Left kidney (tissue), 2 donors: Measurements from ENCODE around the gene MRPS6. TPM values are rescaled to one million over a fixed set of nuclear protein-coding genes. Genes with fewer than 3 reads are reported as not detected.

Experiments used
- DNase-seq: peaks from one replicate; pipeline ENCODE4 v3.0.0-alpha.2; 2013
- polyA plus RNA-seq: library from polyadenylated mRNA; unstranded; fragments of 120-200 nt; gene quantifications from one replicate; pipeline ENCODE4 v1.2.1, GENCODE V29; 2013; ENCODE audit not compliant: insufficient read length

The MRPS6 gene
- polyA plus RNA-seq, 1 donor = 126 TPM

DNA sequence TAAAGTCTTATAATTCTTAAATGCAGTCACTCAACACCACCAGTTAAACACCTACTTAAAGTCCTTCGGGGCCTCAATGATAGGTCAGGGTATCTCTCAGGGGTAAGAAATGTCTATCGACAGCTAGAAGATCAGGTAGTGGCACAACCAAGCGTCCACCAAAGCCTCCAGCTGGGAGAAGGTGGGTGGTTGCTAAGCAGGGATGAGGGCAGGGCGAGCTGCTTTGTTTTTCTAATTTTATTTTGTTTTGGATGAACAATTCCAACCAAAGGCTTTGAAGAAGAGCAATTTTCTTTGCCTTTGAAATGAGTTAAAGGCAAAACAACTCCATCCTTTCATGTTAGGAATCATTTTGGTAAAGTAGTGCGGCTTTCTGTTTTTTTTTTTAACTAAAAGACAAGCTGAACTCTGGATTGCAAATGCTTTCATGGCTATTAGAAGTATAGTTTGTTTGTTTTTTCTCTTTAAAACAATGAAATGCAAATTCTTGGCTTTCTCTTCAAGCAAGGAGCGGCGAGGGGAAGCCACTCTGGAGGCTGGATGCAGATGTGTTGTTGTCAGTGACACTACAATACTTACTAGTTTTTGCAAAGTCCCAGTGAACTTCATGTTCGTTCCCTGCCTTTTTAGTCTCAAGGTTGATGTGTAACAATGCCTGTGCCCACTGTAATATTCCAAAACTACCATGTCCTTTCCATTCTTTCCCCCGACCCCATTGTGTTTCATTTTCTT is 106.0 kb downstream of the MRPS6 start:
- DNase-seq = no peak

GRCh38 chr21:34180407-34180806 is 107.0 kb downstream of the MRPS6 start:
- DNase-seq = no peak

GRCh38 chr21:34180826-34181359 is 107.5 kb downstream of the MRPS6 start:
- DNase-seq = no peak

DNA sequence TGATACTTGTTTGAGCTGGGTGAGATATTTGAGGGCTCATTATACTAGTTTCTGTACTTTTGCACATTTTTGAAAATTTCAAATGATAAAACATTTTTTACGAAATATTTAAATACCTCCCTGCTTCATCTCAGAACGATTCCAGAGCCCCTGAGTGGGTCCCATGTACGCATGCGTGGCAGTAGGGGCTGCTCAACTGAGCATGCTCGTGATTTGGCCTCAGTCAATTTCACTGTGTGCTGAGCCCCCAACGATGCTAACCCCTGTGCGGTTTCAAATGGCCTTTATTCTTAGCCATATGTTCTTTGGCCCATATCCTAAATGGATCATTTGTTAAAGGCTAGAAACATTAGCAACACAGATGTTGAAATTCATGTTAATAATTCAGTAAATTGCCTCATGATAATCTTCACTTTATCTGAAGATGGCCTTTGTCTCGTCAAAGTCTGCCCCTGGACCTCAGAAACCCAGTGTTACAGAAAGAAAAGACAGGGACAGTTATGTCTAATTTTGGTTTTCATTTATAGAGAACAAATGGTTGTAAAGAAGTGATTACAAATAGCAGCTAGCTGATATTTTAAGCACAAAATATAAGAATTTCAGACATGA is 108.2 kb downstream of the MRPS6 start:
- DNase-seq = no peak

GRCh38 chr21:34182436-34182835 is 109.1 kb downstream of the MRPS6 start:
- no peak for DNase-seq

DNA sequence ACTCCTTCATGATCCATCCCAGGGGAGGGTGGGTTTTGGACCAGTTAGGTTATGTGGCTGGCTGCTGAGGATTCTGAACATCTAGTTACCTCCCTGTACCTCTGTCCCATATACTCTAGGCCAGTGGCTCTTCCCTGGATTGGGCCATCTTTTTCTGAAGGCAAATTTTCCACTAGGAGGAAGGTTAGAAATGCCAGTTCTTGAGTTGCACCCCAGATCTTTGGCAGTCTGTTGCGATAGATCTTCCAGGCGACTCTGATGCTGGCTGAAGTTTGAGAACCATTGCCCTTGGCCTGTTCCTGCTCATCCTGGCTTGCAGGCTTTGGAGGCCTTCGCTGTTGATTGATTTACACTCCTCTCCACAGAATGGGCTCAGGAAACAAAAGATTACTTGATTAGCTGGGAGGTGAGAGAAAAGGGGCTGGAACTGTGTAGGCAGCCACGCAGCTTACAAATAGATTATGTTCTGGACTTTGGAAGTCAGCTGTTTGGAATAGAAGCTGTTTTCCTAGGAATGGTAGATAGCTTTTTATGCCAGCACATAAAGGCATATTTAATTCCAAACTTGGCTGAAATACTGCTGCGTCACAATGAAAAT is 110.1 kb downstream of the MRPS6 start:
- DNase-seq = no peak

- DNase-seq = no peak
These were observed 110.9 kb downstream of the MRPS6 start for GRCh38 chr21:34184232-34184631.

DNA sequence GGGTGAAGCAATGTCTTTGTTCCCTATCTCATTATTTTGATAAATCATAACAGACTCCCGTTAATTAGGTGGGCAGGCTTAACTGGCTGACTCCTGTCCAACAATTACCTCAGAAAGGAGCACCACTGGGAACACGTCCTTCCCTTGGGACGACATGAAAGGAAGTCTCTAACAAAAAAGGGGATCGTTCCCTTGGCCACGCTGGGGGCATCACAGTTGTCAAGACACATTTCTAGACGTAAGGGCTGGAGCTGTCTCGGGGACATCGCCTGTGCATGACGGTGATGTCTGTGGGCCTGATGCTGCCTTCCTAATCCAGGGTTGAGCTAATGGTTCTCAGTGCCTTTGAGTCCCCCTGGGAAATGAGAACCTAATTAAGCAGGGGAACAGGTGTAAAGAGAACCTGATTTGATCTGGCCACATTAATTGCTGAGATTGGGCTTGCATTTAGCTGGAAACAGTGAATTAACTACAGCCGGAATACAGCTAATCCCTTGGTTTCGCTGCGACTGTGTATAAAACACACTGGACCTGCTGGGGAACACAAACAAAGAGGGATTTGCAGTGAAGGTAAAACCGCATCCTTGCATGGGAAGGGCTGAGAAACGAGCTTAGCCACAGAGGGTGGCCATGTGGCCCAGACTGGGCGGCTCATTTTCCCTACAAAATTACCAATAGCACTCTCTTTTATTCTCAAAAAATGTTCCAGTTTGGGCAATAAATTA is 111.8 kb downstream of the MRPS6 start:
- no peak for DNase-seq

DNA sequence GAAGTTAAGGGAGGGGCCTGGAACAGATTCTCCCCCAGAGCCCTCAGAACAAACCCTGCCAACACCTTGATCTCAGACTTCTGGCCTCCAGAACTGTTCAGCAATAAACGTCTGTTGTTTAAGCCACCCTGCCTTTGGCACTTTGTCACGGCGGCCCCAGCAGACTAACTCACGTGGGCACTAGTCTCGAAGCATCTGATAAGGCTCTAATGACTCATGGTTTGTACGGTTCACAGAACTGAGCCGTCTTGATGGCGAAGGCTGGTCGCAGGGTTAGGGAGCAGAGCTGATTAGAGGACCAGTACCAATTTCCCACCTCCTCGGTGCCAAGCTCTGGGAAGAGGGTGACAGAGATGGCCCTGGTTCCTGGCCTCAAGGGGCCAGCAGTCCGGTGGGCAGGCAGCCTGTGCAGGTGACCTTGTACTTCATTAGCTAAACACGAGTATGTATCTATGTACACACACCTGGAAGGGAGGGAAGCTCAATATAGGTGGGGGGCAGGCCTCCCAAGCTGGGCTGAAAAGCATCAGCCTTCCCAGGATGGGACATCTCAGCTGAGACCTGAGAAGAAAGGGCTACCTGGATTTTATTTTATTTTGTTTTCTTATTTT is 112.8 kb downstream of the MRPS6 start:
- DNase-seq = no peak

GRCh38 chr21:34187935-34188334 is 114.6 kb downstream of the MRPS6 start:
- DNase-seq = no peak

- DNase-seq = no peak
These were observed 116.1 kb downstream of the MRPS6 start for GRCh38 chr21:34189506-34189905.

DNA sequence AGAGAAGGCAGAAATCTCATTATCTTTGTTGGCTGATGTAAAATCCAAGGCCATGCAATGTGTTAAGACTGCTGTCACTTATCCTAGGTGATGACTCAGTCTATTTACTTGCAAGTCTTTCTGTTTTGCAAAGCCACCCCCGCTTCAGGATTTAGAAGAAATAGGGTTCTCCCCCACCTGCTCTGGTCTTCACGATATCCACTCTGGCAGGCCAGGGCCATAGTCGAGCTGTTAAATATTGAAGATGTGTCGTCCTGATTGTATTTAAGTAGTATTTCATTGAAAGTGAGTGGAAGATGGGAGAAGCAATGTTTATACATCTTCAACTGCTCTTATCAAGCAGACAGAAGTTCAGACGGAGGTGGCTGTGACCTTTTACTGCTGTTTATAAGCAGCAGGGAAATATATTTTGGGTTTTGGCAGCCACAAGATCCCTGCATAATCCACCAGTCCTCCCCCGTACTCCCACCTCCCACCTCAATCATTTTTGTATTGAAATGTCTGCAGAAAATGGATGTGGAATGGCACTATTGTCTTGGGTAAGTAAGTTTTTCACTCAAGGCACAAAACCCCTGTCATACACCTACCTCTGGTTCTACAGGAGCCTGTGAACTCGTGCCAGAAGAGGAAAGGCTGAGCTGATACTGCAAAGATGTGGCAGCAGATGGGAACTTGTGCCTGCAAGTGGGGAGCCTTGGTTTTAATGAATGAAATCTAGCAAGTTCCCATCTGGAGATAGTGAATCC is 117.4 kb downstream of the MRPS6 start:
- no peak for DNase-seq

DNA sequence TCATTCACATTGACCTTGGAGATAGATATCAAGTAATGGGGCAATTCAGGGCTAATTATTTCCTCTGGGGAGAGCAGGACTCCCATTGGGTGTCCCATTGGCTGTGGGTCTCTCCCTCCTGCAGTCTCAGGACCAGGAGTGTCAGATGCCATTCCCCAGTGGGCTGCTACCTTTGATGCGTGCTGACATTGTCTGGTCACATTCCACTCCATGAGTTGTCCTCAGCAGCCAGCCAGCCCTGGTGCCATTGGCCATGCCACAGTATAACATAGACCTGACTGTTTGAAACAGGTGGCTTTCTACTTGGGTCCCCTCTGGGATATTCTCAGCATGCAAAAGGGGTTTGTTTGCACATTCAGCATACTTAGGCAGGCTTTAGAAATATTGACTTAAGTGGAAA is 118.5 kb downstream of the MRPS6 start:
- DNase-seq = no peak

Other genes with a start within 250 kb of the MRPS6 start
- 346 TPM for gene ATP5PO, start 157.8 kb upstream of the MRPS6 start, polyA plus RNA-seq
- 43.7 TPM for gene SLC5A3, start within 50 bp of the MRPS6 start, polyA plus RNA-seq